K562 (cell line): ENCODE data around the gene PTBP2. TPM values are rescaled to one million over a fixed set of nuclear protein-coding genes. Genes with fewer than 3 reads are reported as not detected.

Experiments
- ATAC-seq: fragments of 200-7000 bp; cut with Tn5 transposase; 3 replicates; pipeline ENCODE4 v1.9.1; 2020; ENCODE audit warnings: moderate library complexity
- BruUV-seq: library from RNA; stranded (reverse); fragments of 400-500 nt; replicated peaks from 2 replicates; lab custom pipeline; 2021; lab: Mats Ljungman, UMichigan
- CTCF ChIA-PET: fragments of 300-600 bp; formaldehyde crosslinking; extraction: SDS; loops from one replicate; lab custom pipeline; 2021; ENCODE audit warnings: low intra/inter-chr PET ratio; lab: Yijun Ruan, JAX
- POLR2A ChIA-PET: fragments of 300-600, 350-650 bp; sonication (Branson Sonifier 250); formaldehyde crosslinking; extraction: SDS; loops from one replicate; lab custom pipeline; 2021; ENCODE audit warnings: antibody characterized with exemption, inconsistent platforms; lab: Yijun Ruan, JAX
- DNase-seq, 4 experiments: peaks; one replicate each; pipeline versions ENCODE4 v3.0.0 to v3.0.0-alpha.2; 2011 to 2018; ENCODE audit warnings: low spot score in 3 of 4, mixed read lengths in 3 of 4; ENCODE audit errors: extremely low read depth in 1 of 4
- FAIRE-seq: peaks from 2 replicates; lab custom pipeline; 2011; peaks lifted over from hg19 to GRCh38; lab: Jason Lieb, UNC
- H2AFZ ChIP-seq: 2 replicates; pipeline ENCODE4 v1.6.0; 2011; ENCODE audit warnings: low read depth, low read length, control low read depth, inconsistent platforms
- H3K27ac ChIP-seq: fragments of 200-600 bp; 3 replicates; pipeline ENCODE4 v1.8.0; 2011; ENCODE audit warnings: low read depth, mild to moderate bottlenecking, control low read depth, inconsistent platforms, low read length, moderate library complexity, mixed read lengths; ENCODE audit errors: extremely low read depth
- H3K27me3 ChIP-seq, 2 experiments: fragments of 300-600 bp in 1 of 2; 2 replicates in 1 of 2; 3 replicates in 1 of 2; pipeline versions ENCODE4 v1.6.0 to v1.8.0; 2011; ENCODE audit warnings: inconsistent platforms in 2 of 2, low read length in 2 of 2, mild to moderate bottlenecking in 1 of 2, mixed read lengths in 1 of 2, moderate library complexity in 1 of 2; ENCODE audit not compliant: control insufficient read depth in 2 of 2, insufficient read depth in 2 of 2
- H3K36me3 ChIP-seq: fragments of 300-600 bp; 3 replicates; pipeline ENCODE4 v1.8.0; 2011; ENCODE audit warnings: mild to moderate bottlenecking, low read length, inconsistent platforms; ENCODE audit not compliant: control insufficient read depth, insufficient read depth
- H3K4me1 ChIP-seq, 2 experiments: fragments of 200-600 bp in 1 of 2; replicated peaks in 1 of 2; 2 replicates in 1 of 2; 3 replicates in 1 of 2; pipeline versions ENCODE4 v1.5.1 to v1.8.0; 2011; ENCODE audit warnings: inconsistent platforms in 2 of 2, low read length in 2 of 2, mild to moderate bottlenecking in 1 of 2, mixed read lengths in 1 of 2, moderate library complexity in 1 of 2; ENCODE audit not compliant: control insufficient read depth in 2 of 2, insufficient read depth in 2 of 2
- H3K4me2 ChIP-seq: 2 replicates; pipeline ENCODE4 v1.6.1; 2011; ENCODE audit warnings: low read length, control low read depth, inconsistent platforms, mixed read lengths; ENCODE audit not compliant: insufficient read depth
- H3K4me3 ChIP-seq: fragments of 200-600 bp; sonication (generic), shearing (Covaris generic); 2 replicates; pipeline ENCODE4 v1.5.1; 2016; ENCODE audit warnings: control low read depth, inconsistent platforms
- H3K79me2 ChIP-seq: fragments of 200-600 bp; 3 replicates; pipeline ENCODE4 v1.8.0; 2011; ENCODE audit warnings: low read length, inconsistent platforms; ENCODE audit not compliant: control insufficient read depth, insufficient read depth
- H3K9ac ChIP-seq, 2 experiments: 2 replicates each; pipeline versions ENCODE4 v1.6.0 to v1.6.1; 2011; ENCODE audit warnings: low read depth in 2 of 2, low read length in 2 of 2, control low read depth in 1 of 2, inconsistent platforms in 1 of 2, mild to moderate bottlenecking in 1 of 2, mixed read lengths in 1 of 2; ENCODE audit not compliant: insufficient read depth in 1 of 2
- H3K9me1 ChIP-seq: one replicate; pipeline ENCODE4 v1.6.0; 2011; ENCODE audit warnings: inconsistent platforms, mild to moderate bottlenecking, low read length, moderate library complexity; ENCODE audit not compliant: control insufficient read depth, insufficient read depth
- H3K9me3 ChIP-seq: replicated peaks from 2 replicates; pipeline ENCODE4 v1.5.1; 2011; ENCODE audit warnings: low read depth, low read length, inconsistent platforms; ENCODE audit not compliant: control insufficient read depth, insufficient read depth
- H4K20me1 ChIP-seq: replicated peaks from 2 replicates; pipeline ENCODE4 v1.6.1; 2011; ENCODE audit warnings: low read length, inconsistent platforms, mixed read lengths; ENCODE audit not compliant: control insufficient read depth, insufficient read depth
- CHD1 ChIP-seq: fragments of 200-600 bp; sonication (generic); IDR thresholded peaks from one replicate; pipeline ENCODE4 v1.6.1; 2012; ENCODE audit warnings: mild to moderate bottlenecking, moderate library complexity, low read length, inconsistent platforms
- ERF ChIP-seq: fragments of 450-650 bp; formaldehyde crosslinking; IDR thresholded peaks from 2 replicates; pipeline ENCODE4 v1.4.0; 2020; ENCODE audit warnings: mild to moderate bottlenecking, mixed read lengths
- HLTF ChIP-seq: fragments of 450-650 bp; IDR thresholded peaks from 2 replicates; pipeline ENCODE4 v1.6.1; 2016
- MAFG ChIP-seq: fragments of 450-650 bp; conservative IDR thresholded peaks from 2 replicates; pipeline ENCODE4 v1.6.1; 2016; ENCODE audit warnings: missing genetic modification characterization, missing compliant biosample characterization
- ZNF584 ChIP-seq: fragments of 200-800 bp; sonication (Bioruptor generic); IDR thresholded peaks from 2 replicates; pipeline ENCODE4 v1.6.1; 2016; ENCODE audit warnings: low read depth, mild to moderate bottlenecking, missing genetic modification characterization, missing compliant biosample characterization
- WGBS: fragments of 100-300 bp; shearing (Covaris generic); methylation state at CpG from one replicate; pipeline ENCODE4 v1.1.6; 2016; ENCODE audit warnings: low coverage, mixed read lengths; ENCODE audit not compliant: insufficient coverage; ENCODE audit errors: missing lambda C conversion rate; 5-methylcytosine and 5-hydroxymethylcytosine counted together
- in situ Hi-C: fragments of 300-500 bp; cut with MboI; formaldehyde crosslinking; loops from 4 replicates; pipeline ENCODE4 v1.15.0; 2018; ENCODE audit warnings: inconsistent platforms, mixed read lengths
- intact Hi-C: fragments of 100-400 bp; cut with micrococcal nuclease; formaldehyde crosslinking; loops from 2 replicates; pipeline ENCODE4 v1.14.2; 2022
- polyA plus RNA-seq, 8 experiments: library from polyadenylated mRNA; depleted of rRNA in 4 of 8; stranded (reverse) in 5 of 8; unstranded in 3 of 8; fragments of >200 nt; fragmentation: Nextera tagmentation in 2 of 8; fragmentation: Illumina TruSeq in 1 of 8; extraction: Ambion mirVana in 2 of 8; extraction: Trizol in 1 of 8; gene quantifications; 2 replicates each; pipeline versions ENCODE4 v1.2.1 to v1.2.3, GENCODE V29; 2011 to 2014; ENCODE audit warnings: inconsistent platforms in 1 of 8, missing spikeins in 1 of 8
- total RNA-seq, 7 experiments: library from RNA; depleted of rRNA in 6 of 7; stranded (reverse); fragments of >200 nt in 6 of 7; fragmentation: Illumina TruSeq in 2 of 7; extraction: Trizol in 2 of 7; gene quantifications; 2 replicates each; pipeline versions ENCODE4 v1.2.1 to v1.2.3, GENCODE V29; 2011 to 2021; ENCODE audit warnings: low replicate concordance in 1 of 7
- TF ChIP-seq, protein P1 (sequence below): fragments of 250-450 bp; sonication (Bioruptor Pico); IDR thresholded peaks from 2 replicates; pipeline ENCODE4 v1.5.0; 2020; ENCODE audit warnings: mild to moderate bottlenecking, borderline replicate concordance
- TF ChIP-seq, protein P2 (sequence below): fragments of 250-450 bp; sonication (Bioruptor Pico); IDR thresholded peaks from 2 replicates; pipeline ENCODE4 v1.8.0; 2022; ENCODE audit warnings: inconsistent platforms, mild to moderate bottlenecking, moderate library complexity, borderline replicate concordance
- TF ChIP-seq, protein P3 (sequence below): fragments of 250-450 bp; sonication (Bioruptor Pico); IDR thresholded peaks from 2 replicates; pipeline ENCODE4 v1.8.0; 2022; ENCODE audit warnings: moderate library complexity, mild to moderate bottlenecking, inconsistent platforms
- TF ChIP-seq, protein P4 (sequence below): fragments of 200-400 bp; formaldehyde crosslinking; IDR thresholded peaks from 2 replicates; pipeline ENCODE4 v1.6.1; 2017; ENCODE audit warnings: mild to moderate bottlenecking, low read depth, low read length, moderate library complexity
- TF ChIP-seq, protein P5 (sequence below): fragments of 250-450 bp; sonication (Bioruptor Pico); IDR thresholded peaks from 2 replicates; pipeline ENCODE4 v1.8.0; 2021; ENCODE audit warnings: mild to moderate bottlenecking, moderate library complexity

PTBP2 gene
- total and polyA plus RNA-seq, 9 of the 15 experiments (the other 6 are each of a cell fraction or from before 2014, with no cell fraction given), result 9.8 to 30.6 (median 19.0) TPM

DNA sequence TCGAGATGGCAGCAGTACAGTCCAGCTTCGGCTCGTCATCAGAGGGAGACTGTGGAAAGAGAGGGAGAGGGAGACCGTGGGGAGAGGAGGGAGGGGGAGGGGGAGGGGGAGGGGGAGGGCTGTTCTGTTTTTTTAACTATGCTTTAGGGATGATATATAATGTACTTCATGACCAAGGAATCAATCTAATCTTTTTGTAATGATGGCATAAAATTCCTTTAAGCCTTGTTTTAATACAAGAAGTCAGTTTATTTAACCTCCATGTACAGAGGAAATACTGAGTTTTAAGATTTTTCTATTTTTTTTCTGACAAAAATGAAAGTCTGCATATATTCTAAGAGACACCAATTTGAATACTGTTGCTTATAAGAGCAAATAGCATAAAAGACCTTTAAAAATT lies 41.9 kb downstream of the PTBP2 start:
- BruUV-seq, result no TSS peak
- H3K79me2 ChIP-seq, result peaks cover 54% of the 10 kb centered on the region
- no peak overlapping the region for H3K9ac ChIP-seq
- peaks cover 17% of the 10 kb centered on the region for H3K36me3 ChIP-seq
- intact Hi-C loops, result no loop called here
- H3K4me1 ChIP-seq, result no peaks in the 10 kb centered on the region
- no peak overlapping the region for H3K4me3 ChIP-seq
- DNase-seq, result no peak
- H3K9me1 ChIP-seq, result no peaks in the 10 kb centered on the region
- H3K27ac ChIP-seq, result no peak overlapping the region
- no peak overlapping the region for H3K4me2 ChIP-seq
- in situ Hi-C loops, result no loop called here
- TF ChIP-seq HLTF, result no peak
- no peak for TF ChIP-seq ERF (CRISPR knock-in tag)
- TF ChIP-seq, protein P1, sequence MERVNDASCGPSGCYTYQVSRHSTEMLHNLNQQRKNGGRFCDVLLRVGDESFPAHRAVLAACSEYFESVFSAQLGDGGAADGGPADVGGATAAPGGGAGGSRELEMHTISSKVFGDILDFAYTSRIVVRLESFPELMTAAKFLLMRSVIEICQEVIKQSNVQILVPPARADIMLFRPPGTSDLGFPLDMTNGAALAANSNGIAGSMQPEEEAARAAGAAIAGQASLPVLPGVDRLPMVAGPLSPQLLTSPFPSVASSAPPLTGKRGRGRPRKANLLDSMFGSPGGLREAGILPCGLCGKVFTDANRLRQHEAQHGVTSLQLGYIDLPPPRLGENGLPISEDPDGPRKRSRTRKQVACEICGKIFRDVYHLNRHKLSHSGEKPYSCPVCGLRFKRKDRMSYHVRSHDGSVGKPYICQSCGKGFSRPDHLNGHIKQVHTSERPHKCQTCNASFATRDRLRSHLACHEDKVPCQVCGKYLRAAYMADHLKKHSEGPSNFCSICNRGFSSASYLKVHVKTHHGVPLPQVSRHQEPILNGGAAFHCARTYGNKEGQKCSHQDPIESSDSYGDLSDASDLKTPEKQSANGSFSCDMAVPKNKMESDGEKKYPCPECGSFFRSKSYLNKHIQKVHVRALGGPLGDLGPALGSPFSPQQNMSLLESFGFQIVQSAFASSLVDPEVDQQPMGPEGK (CRISPR knock-in tag), result no peak
- TF ChIP-seq MAFG (tag), result no peak
- TF ChIP-seq ZNF584 (CRISPR knock-in tag), result no peak
- TF ChIP-seq, protein P2, sequence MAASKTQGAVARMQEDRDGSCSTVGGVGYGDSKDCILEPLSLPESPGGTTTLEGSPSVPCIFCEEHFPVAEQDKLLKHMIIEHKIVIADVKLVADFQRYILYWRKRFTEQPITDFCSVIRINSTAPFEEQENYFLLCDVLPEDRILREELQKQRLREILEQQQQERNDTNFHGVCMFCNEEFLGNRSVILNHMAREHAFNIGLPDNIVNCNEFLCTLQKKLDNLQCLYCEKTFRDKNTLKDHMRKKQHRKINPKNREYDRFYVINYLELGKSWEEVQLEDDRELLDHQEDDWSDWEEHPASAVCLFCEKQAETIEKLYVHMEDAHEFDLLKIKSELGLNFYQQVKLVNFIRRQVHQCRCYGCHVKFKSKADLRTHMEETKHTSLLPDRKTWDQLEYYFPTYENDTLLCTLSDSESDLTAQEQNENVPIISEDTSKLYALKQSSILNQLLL (CRISPR knock-in tag), result no peak
- TF ChIP-seq, protein P3, sequence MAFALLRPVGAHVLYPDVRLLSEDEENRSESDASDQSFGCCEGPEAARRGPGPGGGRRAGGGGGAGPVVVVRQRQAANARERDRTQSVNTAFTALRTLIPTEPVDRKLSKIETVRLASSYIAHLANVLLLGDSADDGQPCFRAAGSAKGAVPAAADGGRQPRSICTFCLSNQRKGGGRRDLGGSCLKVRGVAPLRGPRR, result no peak
- TF ChIP-seq CHD1, result no peak
- TF ChIP-seq, protein P4, sequence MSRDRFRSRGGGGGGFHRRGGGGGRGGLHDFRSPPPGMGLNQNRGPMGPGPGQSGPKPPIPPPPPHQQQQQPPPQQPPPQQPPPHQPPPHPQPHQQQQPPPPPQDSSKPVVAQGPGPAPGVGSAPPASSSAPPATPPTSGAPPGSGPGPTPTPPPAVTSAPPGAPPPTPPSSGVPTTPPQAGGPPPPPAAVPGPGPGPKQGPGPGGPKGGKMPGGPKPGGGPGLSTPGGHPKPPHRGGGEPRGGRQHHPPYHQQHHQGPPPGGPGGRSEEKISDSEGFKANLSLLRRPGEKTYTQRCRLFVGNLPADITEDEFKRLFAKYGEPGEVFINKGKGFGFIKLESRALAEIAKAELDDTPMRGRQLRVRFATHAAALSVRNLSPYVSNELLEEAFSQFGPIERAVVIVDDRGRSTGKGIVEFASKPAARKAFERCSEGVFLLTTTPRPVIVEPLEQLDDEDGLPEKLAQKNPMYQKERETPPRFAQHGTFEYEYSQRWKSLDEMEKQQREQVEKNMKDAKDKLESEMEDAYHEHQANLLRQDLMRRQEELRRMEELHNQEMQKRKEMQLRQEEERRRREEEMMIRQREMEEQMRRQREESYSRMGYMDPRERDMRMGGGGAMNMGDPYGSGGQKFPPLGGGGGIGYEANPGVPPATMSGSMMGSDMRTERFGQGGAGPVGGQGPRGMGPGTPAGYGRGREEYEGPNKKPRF, result no peak
- TF ChIP-seq, protein P5, sequence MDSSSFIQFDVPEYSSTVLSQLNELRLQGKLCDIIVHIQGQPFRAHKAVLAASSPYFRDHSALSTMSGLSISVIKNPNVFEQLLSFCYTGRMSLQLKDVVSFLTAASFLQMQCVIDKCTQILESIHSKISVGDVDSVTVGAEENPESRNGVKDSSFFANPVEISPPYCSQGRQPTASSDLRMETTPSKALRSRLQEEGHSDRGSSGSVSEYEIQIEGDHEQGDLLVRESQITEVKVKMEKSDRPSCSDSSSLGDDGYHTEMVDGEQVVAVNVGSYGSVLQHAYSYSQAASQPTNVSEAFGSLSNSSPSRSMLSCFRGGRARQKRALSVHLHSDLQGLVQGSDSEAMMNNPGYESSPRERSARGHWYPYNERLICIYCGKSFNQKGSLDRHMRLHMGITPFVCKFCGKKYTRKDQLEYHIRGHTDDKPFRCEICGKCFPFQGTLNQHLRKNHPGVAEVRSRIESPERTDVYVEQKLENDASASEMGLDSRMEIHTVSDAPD (CRISPR knock-in tag), result no peak
- FAIRE-seq, result no peak
- H3K9me3 ChIP-seq, result 0 out of 2 replicates have a peak, but pooled peaks cover 2% of the 10 kb centered on the region
- no peaks in the 10 kb centered on the region for H4K20me1 ChIP-seq
- POLR2A ChIA-PET, result no interaction called here
- ATAC-seq, result no peak
- CTCF ChIA-PET, result no interaction called here
- no peaks in the 10 kb centered on the region for H3K27me3 ChIP-seq
- no peak overlapping the region for H2AFZ ChIP-seq
- WGBS, result no CpG with 5 or more reads among the region's 4 CpGs
